Pancreas (tissue), 10 donors: Measurements from ENCODE around the gene MTHFD1L. TPM values are rescaled to one million over a fixed set of nuclear protein-coding genes. Genes with fewer than 3 reads are reported as not detected.

Experiments used
- ATAC-seq, 4 donors: fragments of 200-7000 bp; cut with Tn5 transposase; one replicate each; pipeline versions ENCODE4 v1.8.0 to v1.9.1; 2020; ENCODE audit warnings: mild to moderate bottlenecking in 4 of 4, moderate library complexity in 4 of 4
- DNase-seq, 6 donors: peaks; one replicate each; pipeline ENCODE4 v3.0.0-alpha.2; 2020
- FAIRE-seq: peaks from 2 replicates; lab custom pipeline; 2012; peaks lifted over from hg19 to GRCh38; lab: Jason Lieb, UNC
- H3K27ac ChIP-seq, 4 donors: fragments of 200-600 bp; sonication (generic); 1 replicate in 3 of 4; 2 replicates in 1 of 4; pipeline versions ENCODE4 v1.5.0 to v1.8.0; 2020
- H3K27me3 ChIP-seq, 4 donors: fragments of 200-600 bp; one replicate each; pipeline ENCODE4 v1.8.0; 2021
- H3K36me3 ChIP-seq, 3 donors: fragments of 200-600 bp; sonication (generic) in 1 of 3; one replicate each; pipeline versions ENCODE4 v1.5.0 to v1.8.0; 2020 to 2021
- H3K4me1 ChIP-seq, 3 donors: fragments of 200-600 bp; one replicate each; pipeline ENCODE4 v1.8.0; 2021
- H3K4me3 ChIP-seq, 4 donors: fragments of 200-600 bp; sonication (generic) in 2 of 4; one replicate each; pipeline versions ENCODE4 v1.5.0 to v1.8.0; 2020 to 2021
- H3K9me3 ChIP-seq, 4 donors: fragments of 200-600 bp; one replicate each; pipeline ENCODE4 v1.8.0; 2021
- CTCF ChIP-seq, 4 donors: fragments of 200-600 bp; sonication (generic) in 3 of 4; IDR thresholded peaks; one replicate each; pipeline versions ENCODE4 v1.5.0 to v1.8.0; 2021; ENCODE audit warnings: antibody characterized with exemption in 4 of 4
- whole genome bisulfite sequencing, 2 donors: extraction: QIAGEN DNeasy Blood & Tissue Kit; methylation state at CpG; one replicate each; pipeline ENCODE4 v1.1.7; 2013; 5-methylcytosine and 5-hydroxymethylcytosine counted together
- intact Hi-C, 3 donors: fragments of 100-400 bp; cut with DNase I; formaldehyde crosslinking; loops; one replicate each; pipeline versions ENCODE4 v1.11.1 to v1.14.2; 2022
- polyA plus RNA-seq, 2 donors: library from polyadenylated mRNA; stranded (reverse); fragments of 200-250 nt; gene quantifications; one replicate each; pipeline ENCODE4 v1.2.3, GENCODE V29; 2013
- total RNA-seq, 6 donors: library from RNA; stranded (reverse); fragmentation: NEBNext Ultra II Directional in 4 of 6; extraction: Animal tissue kit (Norgen Biotek cat#: 25700) in 4 of 6; gene quantifications; one replicate each; pipeline versions ENCODE4 v1.2.1 to v1.2.4, GENCODE V29; 2021 to 2023
- donor health status: healthy with polysubstance abuse.
- donor health status: DM: no; HTN: no; CAD: no; lungs with moderate emphysema.
- donor health status: DM: no; HTN: no; CAD: no.
- donor health status: control.
- donor health status: control.
- donor health status: Bipolar disorder and iron deficiency.
- donor health status: DM: yes; HTN: yes; CAD: no.
- donor health status: DM: no; HTN: no; CAD: no.
- donor health status: DM: no; HTN: no; CAD: no.
- donor health status: DM: yes; HTN: yes; CAD: no.

The MTHFD1L gene
- total and polyA plus RNA-seq, 8 donors = 3.2 to 26.5 (median 9.0) TPM

DNA sequence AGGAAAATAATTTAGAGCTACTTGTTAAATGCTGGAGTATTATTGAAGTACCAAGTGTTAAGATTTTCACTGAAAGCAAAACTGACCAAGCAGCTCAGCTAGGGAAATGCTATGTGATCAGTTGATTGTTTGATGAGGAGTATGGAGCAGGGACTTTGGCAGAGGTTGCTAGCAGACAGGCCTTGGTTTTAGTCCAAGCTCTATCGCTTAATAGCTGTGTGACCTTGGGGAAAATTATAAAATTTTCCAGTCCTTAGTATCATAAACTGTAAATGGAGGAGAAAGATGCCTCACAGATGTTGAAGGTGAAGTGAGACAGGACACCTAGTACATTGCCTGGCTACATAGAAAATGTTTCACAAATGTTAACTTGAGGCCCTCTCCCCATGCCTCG lies 136.6 kb downstream of the MTHFD1L start:
- TF ChIP-seq CTCF (IDR thresholded peaks at IDR 0.05) = no peak
- Histone ChIP-seq H3K27ac (no peak overlapping the region), H3K27me3 (no peaks in the 10 kb centered on the region), H3K4me3 (no peak overlapping the region), H3K36me3 (no peaks in the 10 kb centered on the region), H3K4me1 (peaks cover 0 to 14% (median 11%) of the 10 kb centered on the region in 3 donors), H3K9me3 (no peaks in the 10 kb centered on the region)
- 51 to 52% methylated on average over 2 of the region's 2 CpGs for WGBS, 2 donors
- no peak for FAIRE-seq
- intact Hi-C loops = loop anchor here in 1 of 3 donors (10.0 kb wide), 1 partner anchor 323 kb away; no protein-coding TSS in a partner anchor
- DNase-seq = no peak
- ATAC-seq = no peak

- WGBS, 2 donors = 96% methylated on average over 17 of the region's 17 CpGs
- H3K36me3 ChIP-seq = no peaks in the 10 kb centered on the region
- ATAC-seq (no peak), FAIRE-seq (no peak), DNase-seq (no peak)
- H3K27ac ChIP-seq = no peak overlapping the region
- intact Hi-C loops = loop anchor here in 1 of 3 donors (10.0 kb wide), 1 partner anchor 322 kb away; no protein-coding TSS in a partner anchor
- peaks cover 0 to 14% (median 11%) of the 10 kb centered on the region in 3 donors for H3K4me1 ChIP-seq
- H3K9me3 ChIP-seq = no peaks in the 10 kb centered on the region
- H3K27me3 ChIP-seq = no peaks in the 10 kb centered on the region
- TF ChIP-seq CTCF (IDR thresholded peaks at IDR 0.05) = no peak
- H3K4me3 ChIP-seq = no peak overlapping the region
Observed at GRCh38 chr6:151002491-151002935, 137.0 kb downstream of the MTHFD1L start.

DNA sequence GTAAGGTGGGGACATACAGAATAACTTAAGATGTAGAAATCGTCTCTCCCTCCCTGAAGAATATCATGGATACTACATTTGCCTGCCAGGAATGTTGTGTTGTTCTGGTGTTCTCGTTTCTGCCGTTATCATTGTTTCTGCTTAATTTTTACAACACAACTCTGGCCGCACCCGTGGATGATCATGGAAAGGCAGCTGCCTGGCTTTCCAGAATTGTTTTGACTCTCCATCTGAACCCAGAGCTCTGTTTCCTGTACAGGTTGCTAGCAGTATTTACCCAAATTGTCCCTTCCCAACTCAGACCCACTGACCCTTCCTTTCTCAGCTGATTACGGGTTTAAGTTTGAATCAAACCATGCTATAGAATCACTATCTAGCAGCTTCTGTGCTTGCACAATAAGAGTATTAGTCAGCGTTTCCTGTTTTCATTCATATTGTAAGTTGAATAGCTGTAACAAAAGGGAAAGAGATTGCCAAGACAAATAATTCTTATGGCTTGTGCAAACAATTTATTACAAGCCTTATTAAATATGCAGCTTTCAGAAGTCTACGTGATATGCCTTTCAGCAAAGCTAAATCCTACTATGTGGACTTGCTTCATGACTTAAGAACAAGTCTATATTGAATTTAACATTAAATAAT lies 139.0 kb downstream of the MTHFD1L start:
- no peak for TF ChIP-seq CTCF (IDR thresholded peaks at IDR 0.05)
- FAIRE-seq = no peak
- peak overlapping the region in 2 of 4 donors; percentile 44 to 68 for H3K27ac ChIP-seq
- H3K4me3 ChIP-seq = no peak overlapping the region
- intact Hi-C loops = loop anchor here in 1 of 3 donors (10.0 kb wide), 1 partner anchor 320 kb away; no protein-coding TSS in a partner anchor
- H3K27me3 ChIP-seq = no peaks in the 10 kb centered on the region
- ATAC-seq = peak; percentile 88 to 93 (median 92)
- no peak for DNase-seq
- 19 to 26% methylated on average over 8 of the region's 8 CpGs for WGBS, 2 donors
- no peaks in the 10 kb centered on the region for H3K9me3 ChIP-seq
- H3K36me3 ChIP-seq = no peaks in the 10 kb centered on the region
- H3K4me1 ChIP-seq = peaks cover 0 to 14% (median 11%) of the 10 kb centered on the region in 3 donors

DNA sequence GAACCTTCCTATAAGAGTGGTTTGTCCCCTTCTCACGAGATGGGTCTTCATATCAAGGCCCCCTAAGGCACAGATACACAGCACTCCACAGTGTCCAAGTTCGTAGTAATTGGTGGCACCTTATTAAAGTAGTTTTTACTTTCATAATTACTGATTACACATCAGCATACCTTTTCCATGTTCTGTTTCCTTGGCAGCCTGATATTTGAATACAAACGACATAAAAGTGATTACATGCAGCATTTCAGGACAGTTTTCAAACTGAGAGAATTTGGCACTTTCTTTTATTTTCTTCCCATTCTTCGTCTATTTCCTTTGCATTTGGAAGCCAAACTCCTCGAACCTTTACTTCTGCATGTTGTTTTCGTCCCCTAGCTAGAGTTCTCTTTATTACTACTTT lies 139.7 kb downstream of the MTHFD1L start:
- 84 to 87% methylated on average over 6 of the region's 6 CpGs for WGBS, 2 donors
- Histone ChIP-seq H3K36me3 (no peaks in the 10 kb centered on the region), H3K27ac (no peak overlapping the region), H3K4me1 (peaks cover 0 to 14% (median 11%) of the 10 kb centered on the region in 3 donors), H3K27me3 (no peaks in the 10 kb centered on the region), H3K9me3 (no peaks in the 10 kb centered on the region), H3K4me3 (no peak overlapping the region)
- DNase-seq (no peak), FAIRE-seq (no peak), ATAC-seq (peak in 1 of 4 donors; percentile 8)
- intact Hi-C loops = loop anchor here in 1 of 3 donors (10.0 kb wide), 1 partner anchor 320 kb away; no protein-coding TSS in a partner anchor
- TF ChIP-seq CTCF (IDR thresholded peaks at IDR 0.05) = no peak
